ENCODE data around the gene PPP2R2D.

GRCh38 chr10:131960631-131961046 is 59.8 kb downstream of the PPP2R2D start:
- TF ChIP-seq ZNF274 (IDR thresholded peaks at IDR 0.05; ENCODE audit: low read depth, low read length) (no peak), YY1 (IDR thresholded peaks at IDR 0.05; ENCODE audit: insufficient read depth, insufficient read length) (no peak)

Measured in NT2/D1 (cell line).